Measurements from ENCODE around the gene DNAH1. TPM values are rescaled to one million over a fixed set of nuclear protein-coding genes. Genes with fewer than 3 reads are reported as not detected.
"Not testable (repeated sequence)": the region's sequence is repeated elsewhere in the genome, so short reads cannot be mapped to it uniquely, and the experiment has no call there.

DNAH1 gene
- total RNA-seq, 1 donor from 2014 or later = 9.6 TPM

- no peak for ATAC-seq
- no peak for DNase-seq (ENCODE audit: low spot score)
Measured at GRCh38 chr3:52331091-52331490, 15.0 kb downstream of the DNAH1 start.

- ATAC-seq = no peak
Measured at GRCh38 chr3:52331906-52332305, 15.8 kb downstream of the DNAH1 start.

GRCh38 chr3:52333869-52334557, 17.9 kb downstream of the DNAH1 start:
- ATAC-seq (no peak), DNase-seq (ENCODE audit: low spot score) (no peak)

More at GRCh38 chr3:52331906-52332305, 15.8 kb downstream of the DNAH1 start:
- DNase-seq (ENCODE audit: low spot score) = no peak

- DNase-seq (ENCODE audit: low spot score) = not testable (repeated sequence)
Measured at GRCh38 chr3:52338131-52338530, 22.0 kb downstream of the DNAH1 start.

GRCh38 chr3:52339612-52340011, 23.5 kb downstream of the DNAH1 start:
- DNase-seq (ENCODE audit: low spot score) = no peak

More at GRCh38 chr3:52338131-52338530, 22.0 kb downstream of the DNAH1 start:
- not testable (repeated sequence) for ATAC-seq

GRCh38 chr3:52341123-52341522, 25.0 kb downstream of the DNAH1 start:
- DNase-seq (ENCODE audit: low spot score) (no peak), ATAC-seq (no peak)

More at GRCh38 chr3:52339612-52340011, 23.5 kb downstream of the DNAH1 start:
- ATAC-seq = peak; percentile 95

GRCh38 chr3:52343946-52344600, 28.0 kb downstream of the DNAH1 start:
- DNase-seq (ENCODE audit: low spot score) (no peak), ATAC-seq (no peak)

- ATAC-seq (no peak), DNase-seq (ENCODE audit: low spot score) (no peak)
Measured at GRCh38 chr3:52345521-52346109, 29.5 kb downstream of the DNAH1 start.

GRCh38 chr3:52346623-52347530, 30.8 kb downstream of the DNAH1 start:
- ATAC-seq (no peak), DNase-seq (ENCODE audit: low spot score) (no peak)

- ATAC-seq (no peak), DNase-seq (ENCODE audit: low spot score) (no peak)
Measured at GRCh38 chr3:52347716-52348635, 31.9 kb downstream of the DNAH1 start.

GRCh38 chr3:52349131-52349530, 33.0 kb downstream of the DNAH1 start:
- DNase-seq (ENCODE audit: low spot score) (no peak), ATAC-seq (no peak)

GRCh38 chr3:52349611-52350395, 33.7 kb downstream of the DNAH1 start:
- ATAC-seq = no peak

GRCh38 chr3:52350416-52350815, 34.3 kb downstream of the DNAH1 start:
- DNase-seq (ENCODE audit: low spot score) (no peak), ATAC-seq (no peak)

More at GRCh38 chr3:52349611-52350395, 33.7 kb downstream of the DNAH1 start:
- DNase-seq (ENCODE audit: low spot score) = no peak

- ATAC-seq (no peak), DNase-seq (ENCODE audit: low spot score) (no peak)
Measured at GRCh38 chr3:52350981-52351761, 35.1 kb downstream of the DNAH1 start.

- DNase-seq (ENCODE audit: low spot score) (no peak), ATAC-seq (no peak)
Measured at GRCh38 chr3:52351762-52352368, 35.7 kb downstream of the DNAH1 start.

GRCh38 chr3:52352566-52352965, 36.4 kb downstream of the DNAH1 start:
- no peak for ATAC-seq
- no peak for DNase-seq (ENCODE audit: low spot score)

- no peak for DNase-seq (ENCODE audit: low spot score)
- peak; percentile 11 for ATAC-seq
Measured at GRCh38 chr3:52353291-52353855, 37.3 kb downstream of the DNAH1 start.
